Upper lobe of right lung (tissue), 1 donor: ENCODE measurements around the gene TBC1D22A. TPM values are rescaled to one million over a fixed set of nuclear protein-coding genes. Genes with fewer than 3 reads are reported as not detected.
"Not testable (repeated sequence)": the region's sequence is repeated elsewhere in the genome, so short reads cannot be mapped to it uniquely, and the experiment has no call there.

Source experiments
- ATAC-seq: fragments of 200-7000 bp; cut with Tn5 transposase; one replicate; pipeline ENCODE4 v1.9.1; 2020; ENCODE audit warnings: mild to moderate bottlenecking, moderate library complexity
- DNase-seq: peaks from one replicate; pipeline ENCODE4 v3.0.0-alpha.2; 2020
- H3K27ac ChIP-seq: fragments of 200-600 bp; one replicate; pipeline ENCODE4 v1.8.0; 2022
- H3K27me3 ChIP-seq: fragments of 200-600 bp; one replicate; pipeline ENCODE4 v1.8.0; 2022; ENCODE audit warnings: mild to moderate bottlenecking
- H3K36me3 ChIP-seq: fragments of 200-600 bp; one replicate; pipeline ENCODE4 v1.8.0; 2022
- H3K4me1 ChIP-seq: fragments of 200-600 bp; one replicate; pipeline ENCODE4 v1.8.0; 2022
- H3K4me3 ChIP-seq: fragments of 200-600 bp; one replicate; pipeline ENCODE4 v1.8.0; 2022; ENCODE audit warnings: mild to moderate bottlenecking
- H3K9me3 ChIP-seq: fragments of 200-600 bp; one replicate; pipeline ENCODE4 v1.8.0; 2022
- CTCF ChIP-seq: fragments of 200-600 bp; IDR thresholded peaks from one replicate; pipeline ENCODE4 v1.8.0; 2022; ENCODE audit warnings: antibody characterized with exemption
- intact Hi-C: fragments of 100-400 bp; cut with DNase I; formaldehyde crosslinking; loops from one replicate; pipeline ENCODE4 v1.11.0; 2022
- total RNA-seq: library from RNA; stranded (reverse); fragmentation: NEBNext Ultra II Directional; extraction: Animal tissue kit (Norgen Biotek cat#: 25700); gene quantifications from one replicate; pipeline ENCODE4 v1.2.1, GENCODE V29; 2021
- donor health status: DM: no; HTN: yes; CAD: no; lungs with severe emphysema.

TBC1D22A gene
- total RNA-seq, 1 donor from 2014 or later = 31.3 TPM

DNA sequence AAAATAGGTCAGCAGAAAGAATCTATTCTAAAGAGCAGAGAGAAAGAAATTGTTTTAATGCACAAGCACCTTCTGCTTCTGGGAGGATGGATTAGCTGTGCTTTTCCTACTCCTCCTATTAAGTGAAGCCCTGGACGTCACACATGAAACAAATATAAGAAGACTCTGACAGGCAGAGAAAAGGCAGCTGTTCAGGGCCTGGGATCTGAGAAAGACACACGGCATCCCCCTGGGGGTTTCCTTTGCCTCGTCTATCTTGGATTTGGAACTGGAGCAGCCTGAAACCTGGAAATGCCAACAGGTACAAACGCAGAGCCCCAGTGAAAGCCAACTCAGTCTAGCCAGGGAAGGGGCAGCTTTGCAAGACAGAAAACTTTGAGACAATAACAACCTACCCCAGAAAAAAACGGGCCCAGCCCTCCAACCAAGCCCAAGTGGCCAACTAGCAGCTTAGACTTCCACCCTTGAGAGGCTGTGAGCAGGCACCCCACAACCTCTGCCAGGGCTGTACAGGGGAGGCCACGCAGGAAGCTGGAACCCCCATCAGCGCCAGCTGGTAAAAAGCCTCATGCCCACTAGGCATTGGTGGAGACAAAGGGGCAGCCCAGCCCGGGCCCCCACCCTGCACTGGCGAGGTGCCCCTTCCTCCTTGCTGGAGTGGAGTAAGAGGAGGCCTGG, 31.7 kb upstream of the TBC1D22A start:
- Histone ChIP-seq H3K9me3 (no peaks in the 10 kb centered on the region), H3K36me3 (no peaks in the 10 kb centered on the region), H3K27me3 (no peaks in the 10 kb centered on the region), H3K27ac (no peak overlapping the region), H3K4me1 (peaks cover 46% of the 10 kb centered on the region), H3K4me3 (no peak overlapping the region)
- ATAC-seq (no peak), DNase-seq (no peak)
- TF ChIP-seq CTCF = no peak
- intact Hi-C loops = no loop called here

- no peak overlapping the region for H3K4me3 ChIP-seq
- no peaks in the 10 kb centered on the region for H3K9me3 ChIP-seq
- TF ChIP-seq CTCF = no peak
- H3K36me3 ChIP-seq = no peaks in the 10 kb centered on the region
- intact Hi-C loops = no loop called here
- H3K27ac ChIP-seq = no peak overlapping the region
- peak; percentile 79 for ATAC-seq
- H3K27me3 ChIP-seq = no peaks in the 10 kb centered on the region
- DNase-seq = no peak
- H3K4me1 ChIP-seq = peaks cover 53% of the 10 kb centered on the region
Observed at GRCh38 chr22:46731246-46732040, 31.0 kb upstream of the TBC1D22A start.

GRCh38 chr22:46732041-46732379, 30.4 kb upstream of the TBC1D22A start:
- no peak for ATAC-seq
- TF ChIP-seq CTCF = no peak
- Histone ChIP-seq H3K9me3 (no peaks in the 10 kb centered on the region), H3K4me3 (no peak overlapping the region), H3K4me1 (peaks cover 59% of the 10 kb centered on the region), H3K27me3 (no peaks in the 10 kb centered on the region), H3K36me3 (no peaks in the 10 kb centered on the region), H3K27ac (no peak overlapping the region)
- DNase-seq = no peak
- intact Hi-C loops = no loop called here

DNA sequence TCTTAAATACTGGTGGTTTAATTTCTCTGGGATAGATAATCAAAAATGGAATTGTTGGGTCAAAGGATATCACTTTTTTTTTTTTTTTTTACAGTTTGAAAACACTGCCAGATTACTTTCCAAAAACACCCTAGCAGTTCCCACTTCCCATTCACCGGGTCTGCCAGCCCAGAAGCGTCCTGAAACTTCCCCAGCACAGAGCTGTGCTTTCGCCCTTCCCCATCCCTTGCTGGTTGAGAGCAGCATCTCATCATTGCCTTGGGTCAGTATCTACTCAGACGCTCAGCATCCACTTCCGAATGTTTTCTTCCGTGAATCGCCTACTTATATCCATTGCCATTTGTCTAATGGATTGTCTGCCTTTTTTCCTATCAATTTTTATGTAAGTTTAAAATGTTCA, 29.9 kb upstream of the TBC1D22A start:
- Histone ChIP-seq H3K4me3 (no peak overlapping the region), H3K36me3 (no peaks in the 10 kb centered on the region), H3K27me3 (no peaks in the 10 kb centered on the region), H3K9me3 (no peaks in the 10 kb centered on the region), H3K27ac (no peak overlapping the region), H3K4me1 (peaks cover 59% of the 10 kb centered on the region)
- DNase-seq = no peak
- TF ChIP-seq CTCF = no peak
- ATAC-seq = no peak
- intact Hi-C loops = no loop called here

- peak overlapping the region; percentile 61 for H3K27ac ChIP-seq
- H3K36me3 ChIP-seq, DNase-seq, intact Hi-C loops, H3K4me3 ChIP-seq, H3K9me3 ChIP-seq, H3K27me3 ChIP-seq, ATAC-seq: not testable (repeated sequence)
- H3K4me1 ChIP-seq = peaks cover 62% of the 10 kb centered on the region
Observed at GRCh38 chr22:46734213-46734722, 28.2 kb upstream of the TBC1D22A start.

- H3K36me3 ChIP-seq = no peaks in the 10 kb centered on the region
- H3K27ac ChIP-seq = peak overlapping the region; percentile 61
- ATAC-seq (peak; percentile 55), DNase-seq (peak; percentile 83)
- no peak overlapping the region for H3K4me3 ChIP-seq
- intact Hi-C loops = no loop called here
- peaks cover 62% of the 10 kb centered on the region for H3K4me1 ChIP-seq
- no peaks in the 10 kb centered on the region for H3K27me3 ChIP-seq
- H3K9me3 ChIP-seq = no peaks in the 10 kb centered on the region
- TF ChIP-seq CTCF = no peak
Observed at GRCh38 chr22:46734830-46735453, 27.5 kb upstream of the TBC1D22A start.
